ENCODE data around the gene KIT. TPM values are rescaled to one million over a fixed set of nuclear protein-coding genes. Genes with fewer than 3 reads are reported as not detected.

Gene KIT
- total RNA-seq, 3 donors from 2014 or later = 3.0 to 32.8 (median 16.8) TPM

DNA sequence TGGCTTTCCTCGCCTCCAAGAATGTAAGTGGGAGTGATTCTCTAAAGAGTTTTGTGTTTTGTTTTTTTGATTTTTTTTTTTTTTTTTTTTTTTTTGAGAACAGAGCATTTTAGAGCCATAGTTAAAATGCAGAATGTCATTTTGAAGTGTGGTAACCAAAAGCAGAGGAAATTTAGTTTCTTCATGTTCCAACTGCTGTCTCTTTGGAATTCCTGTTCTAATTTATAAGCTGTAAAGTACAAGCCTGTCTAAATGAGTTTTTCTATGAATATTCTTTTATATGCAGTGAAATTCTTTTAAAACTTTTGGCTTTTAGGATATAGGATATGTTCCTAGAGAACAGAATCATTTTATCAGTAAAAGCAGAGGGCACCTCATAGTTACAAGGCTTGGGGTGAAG lies 74.2 kb downstream of the KIT start:
- no peaks in the 10 kb centered on the region for H3K9me3 ChIP-seq
- no peaks in the 10 kb centered on the region for H3K4me1 ChIP-seq (ENCODE audit: low read depth)
- intact Hi-C loops (cut with DNase I, micrococcal nuclease) = no loop called here
- DNase-seq = no peak
- no peak for ATAC-seq
- no peak overlapping the region for H3K4me3 ChIP-seq
- H3K36me3 ChIP-seq (ENCODE audit: low read depth) = no peaks in the 10 kb centered on the region
- TF ChIP-seq, protein P1, sequence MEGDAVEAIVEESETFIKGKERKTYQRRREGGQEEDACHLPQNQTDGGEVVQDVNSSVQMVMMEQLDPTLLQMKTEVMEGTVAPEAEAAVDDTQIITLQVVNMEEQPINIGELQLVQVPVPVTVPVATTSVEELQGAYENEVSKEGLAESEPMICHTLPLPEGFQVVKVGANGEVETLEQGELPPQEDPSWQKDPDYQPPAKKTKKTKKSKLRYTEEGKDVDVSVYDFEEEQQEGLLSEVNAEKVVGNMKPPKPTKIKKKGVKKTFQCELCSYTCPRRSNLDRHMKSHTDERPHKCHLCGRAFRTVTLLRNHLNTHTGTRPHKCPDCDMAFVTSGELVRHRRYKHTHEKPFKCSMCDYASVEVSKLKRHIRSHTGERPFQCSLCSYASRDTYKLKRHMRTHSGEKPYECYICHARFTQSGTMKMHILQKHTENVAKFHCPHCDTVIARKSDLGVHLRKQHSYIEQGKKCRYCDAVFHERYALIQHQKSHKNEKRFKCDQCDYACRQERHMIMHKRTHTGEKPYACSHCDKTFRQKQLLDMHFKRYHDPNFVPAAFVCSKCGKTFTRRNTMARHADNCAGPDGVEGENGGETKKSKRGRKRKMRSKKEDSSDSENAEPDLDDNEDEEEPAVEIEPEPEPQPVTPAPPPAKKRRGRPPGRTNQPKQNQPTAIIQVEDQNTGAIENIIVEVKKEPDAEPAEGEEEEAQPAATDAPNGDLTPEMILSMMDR (IDR thresholded peaks at IDR 0.05) = no peak

DNA sequence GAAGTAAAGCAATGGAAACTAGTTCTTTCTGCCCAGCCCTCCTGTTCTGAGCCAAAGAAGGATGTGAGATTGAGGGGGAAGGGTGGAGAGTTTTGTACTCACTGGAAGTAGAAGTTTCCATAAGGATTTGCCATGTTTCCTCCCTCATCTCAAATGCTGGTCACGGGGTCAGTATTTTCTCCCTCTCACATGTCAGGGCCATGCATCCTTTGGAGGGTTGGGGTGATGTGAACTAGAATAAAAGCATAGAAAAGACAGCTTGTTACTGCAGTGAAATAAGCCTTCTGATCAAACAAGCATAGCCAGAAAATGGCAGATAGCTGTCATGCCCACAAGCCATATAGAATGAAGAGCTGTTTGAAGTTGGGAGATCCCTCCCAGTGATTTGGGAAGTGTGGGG lies 79.7 kb downstream of the KIT start:
- intact Hi-C loops (cut with DNase I, micrococcal nuclease) = no loop called here
- TF ChIP-seq, protein P1 (IDR thresholded peaks at IDR 0.05) = no peak
- no peaks in the 10 kb centered on the region for H3K9me3 ChIP-seq
- H3K4me1 ChIP-seq (ENCODE audit: low read depth) = no peaks in the 10 kb centered on the region
- no peak for DNase-seq
- no peak overlapping the region for H3K4me3 ChIP-seq
- ATAC-seq = no peak
- H3K36me3 ChIP-seq (ENCODE audit: low read depth) = no peaks in the 10 kb centered on the region

DNA sequence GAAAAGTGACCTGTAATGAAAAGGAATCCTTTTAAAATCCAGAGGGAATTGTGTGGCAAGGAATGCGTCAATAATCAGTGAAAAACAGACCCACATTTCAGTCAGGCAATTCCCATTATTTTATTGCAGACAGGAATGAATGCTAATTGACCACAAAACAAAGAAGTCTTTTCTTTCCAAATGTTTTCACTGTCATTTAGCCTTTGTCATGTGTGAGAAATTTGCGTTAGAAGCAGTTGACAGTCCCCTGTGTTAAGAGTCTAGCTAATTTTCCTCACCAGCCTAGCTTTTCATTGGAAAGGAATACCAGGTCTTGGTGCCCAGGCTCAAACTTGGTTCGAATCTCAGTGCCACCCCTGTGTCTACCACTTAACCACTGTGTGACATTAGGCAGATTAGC lies 83.4 kb downstream of the KIT start:
- DNase-seq = no peak
- TF ChIP-seq, protein P1 (IDR thresholded peaks at IDR 0.05) = no peak
- Histone ChIP-seq H3K36me3 (ENCODE audit: low read depth) (no peaks in the 10 kb centered on the region), H3K4me3 (no peak overlapping the region), H3K9me3 (no peaks in the 10 kb centered on the region), H3K4me1 (ENCODE audit: low read depth) (no peaks in the 10 kb centered on the region)
- no peak for ATAC-seq
- intact Hi-C loops (cut with DNase I, micrococcal nuclease) = no loop called here

DNA sequence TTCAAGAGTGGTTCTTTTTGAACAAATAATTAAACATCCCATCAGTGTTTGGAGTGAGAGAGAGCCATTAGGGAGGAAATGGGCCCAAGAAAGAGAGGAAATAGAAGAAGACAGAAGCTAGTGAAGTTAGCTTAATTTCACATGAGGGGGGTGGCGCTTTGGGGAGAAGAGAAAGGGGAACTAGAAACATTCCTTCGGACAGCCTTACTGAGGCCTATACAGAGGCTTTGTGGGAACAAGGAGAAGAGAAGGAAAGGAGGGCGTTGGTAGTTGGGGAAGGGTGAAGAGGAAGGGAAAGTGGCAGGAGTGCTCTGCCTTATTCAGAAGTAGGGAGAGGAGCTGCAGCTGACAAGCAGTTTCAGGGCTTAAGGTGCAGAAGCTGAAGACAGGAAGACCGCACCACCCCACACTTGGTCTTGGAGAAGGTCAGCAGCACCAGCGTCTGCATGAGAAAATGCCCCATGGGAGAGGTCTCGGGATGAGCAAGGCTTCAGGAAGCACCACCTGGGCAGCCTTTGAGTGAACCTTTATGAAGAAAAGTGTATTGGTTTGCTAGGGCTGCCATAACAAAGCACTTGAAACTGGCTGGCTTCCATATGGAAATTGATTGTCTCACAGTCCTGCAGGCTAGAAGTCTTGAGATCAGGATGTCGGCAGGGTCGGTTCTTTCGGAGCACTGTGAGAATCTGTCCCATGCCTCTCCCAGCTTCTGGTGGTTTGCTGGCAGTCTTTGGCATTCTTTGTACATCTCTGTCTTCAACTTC lies 85.1 kb downstream of the KIT start:
- no peaks in the 10 kb centered on the region for H3K36me3 ChIP-seq (ENCODE audit: low read depth)
- no peak overlapping the region for H3K4me3 ChIP-seq
- no peaks in the 10 kb centered on the region for H3K4me1 ChIP-seq (ENCODE audit: low read depth)
- TF ChIP-seq, protein P1 (IDR thresholded peaks at IDR 0.05) = no peak
- DNase-seq (no peak), ATAC-seq (peak; percentile 17)
- H3K9me3 ChIP-seq = no peaks in the 10 kb centered on the region
- intact Hi-C loops (cut with DNase I, micrococcal nuclease) = no loop called here

DNA sequence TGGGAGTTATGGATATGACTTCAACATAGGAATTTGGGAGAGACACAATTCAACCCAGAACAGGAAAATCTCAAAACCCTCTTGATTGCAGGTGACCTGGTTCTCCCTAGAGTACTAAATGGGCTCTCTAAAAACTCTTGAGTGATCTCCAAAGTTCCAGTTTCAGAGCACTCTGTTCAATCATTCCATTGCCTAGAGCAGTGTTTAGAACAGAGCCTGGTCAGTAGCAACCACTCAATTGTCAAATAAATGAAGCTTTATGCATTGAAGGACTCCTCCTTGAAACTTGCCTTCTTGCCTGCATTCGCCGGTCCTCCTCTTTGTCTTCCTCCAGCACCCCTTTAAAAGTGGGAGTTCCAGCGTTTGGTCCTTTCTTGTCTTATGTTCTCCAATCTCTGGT lies 85.8 kb downstream of the KIT start:
- intact Hi-C loops (cut with DNase I, micrococcal nuclease) = no loop called here
- ATAC-seq = no peak

More for the DNA sequence above, 85.8 kb downstream of the KIT start:
- no peaks in the 10 kb centered on the region for H3K36me3 ChIP-seq (ENCODE audit: low read depth)
- no peak overlapping the region for H3K4me3 ChIP-seq
- TF ChIP-seq, protein P1 (IDR thresholded peaks at IDR 0.05) = no peak
- H3K9me3 ChIP-seq = no peaks in the 10 kb centered on the region
- DNase-seq = no peak
- H3K4me1 ChIP-seq (ENCODE audit: low read depth) = no peaks in the 10 kb centered on the region

Data from mucosa of descending colon (tissue), 3 donors.